ENCODE measurements around the gene SCGB1D4.
"Not testable (repeated sequence)": the region's sequence is repeated elsewhere in the genome, so short reads cannot be mapped to it uniquely, and the experiment has no call there.

Gene SCGB1D4

DNA sequence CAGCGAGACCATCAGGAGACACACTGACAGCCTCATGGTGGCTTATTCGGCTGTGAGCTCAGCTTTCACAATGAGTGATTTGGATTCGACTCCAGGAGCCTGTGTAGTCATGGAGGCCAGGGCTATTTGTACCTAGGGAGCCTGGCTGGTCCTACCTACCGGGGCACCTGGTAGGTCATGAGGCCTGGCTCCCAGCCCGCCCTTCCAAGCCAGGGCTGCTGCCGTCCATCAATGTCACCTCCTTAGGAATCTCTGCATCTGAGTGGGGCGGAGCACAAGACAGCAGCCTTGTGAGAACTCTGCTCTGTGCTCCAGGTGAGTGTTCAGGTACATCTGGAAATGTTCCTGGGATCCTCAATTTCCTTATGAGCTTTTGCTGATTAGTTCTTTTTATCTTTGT is at the start of gene SCGB1D4:
Gene SCGB1D4, minus strand, starts transcription at position 101 of the 400 bp plus-strand sequence. Its CDS starts 65 bp downstream, at position 36.
- no peak for DNase-seq

GRCh38 chr11:62345861-62346260 is 47.0 kb upstream of the SCGB1D4 start:
- DNase-seq = no peak

DNA sequence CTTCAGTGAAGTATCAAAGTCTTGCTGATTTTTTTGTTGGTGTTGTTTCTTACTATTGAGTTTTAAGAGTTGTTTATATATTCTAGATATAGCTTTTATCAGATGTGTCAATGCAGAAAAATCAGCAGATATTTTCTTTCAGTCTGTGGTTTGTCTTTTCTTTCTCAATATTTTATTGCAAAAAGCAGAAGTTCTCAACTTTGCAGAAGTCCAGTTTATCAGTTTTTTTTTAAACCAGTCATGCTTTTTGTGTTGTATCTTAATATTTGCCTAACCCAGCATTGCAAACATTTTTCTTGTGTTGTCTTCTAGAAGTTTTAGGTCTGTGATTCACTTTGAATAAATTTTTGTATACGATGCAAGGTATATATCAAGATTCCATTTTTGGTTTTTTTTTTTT is 45.3 kb upstream of the SCGB1D4 start:
- DNase-seq = no peak

DNA sequence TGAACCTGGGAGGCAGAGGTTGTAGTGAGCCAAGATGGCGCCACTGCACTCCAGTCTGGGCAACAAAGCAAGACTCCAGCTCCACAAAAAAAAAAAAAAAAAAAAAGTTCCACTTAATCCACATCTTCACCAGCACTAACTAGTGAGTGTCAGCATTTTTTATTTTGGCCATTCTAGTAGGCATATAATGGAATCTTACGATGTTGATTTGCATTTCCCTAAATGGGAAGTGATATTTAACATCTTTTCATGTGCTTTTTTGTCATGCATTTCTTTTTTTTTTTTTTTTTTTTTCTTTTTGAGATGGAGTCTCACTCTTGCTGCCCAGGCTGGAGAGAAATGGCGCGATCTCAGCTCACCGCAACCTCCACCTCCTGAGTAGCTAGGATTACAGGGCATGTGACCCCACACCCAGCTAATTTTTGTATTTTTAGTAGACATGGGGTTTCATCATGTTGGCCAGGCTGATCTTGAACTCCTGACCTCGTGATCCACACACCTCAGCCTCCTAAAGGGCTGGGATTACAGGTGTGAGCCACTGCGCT is 44.8 kb upstream of the SCGB1D4 start:
- not testable (repeated sequence) for DNase-seq

DNA sequence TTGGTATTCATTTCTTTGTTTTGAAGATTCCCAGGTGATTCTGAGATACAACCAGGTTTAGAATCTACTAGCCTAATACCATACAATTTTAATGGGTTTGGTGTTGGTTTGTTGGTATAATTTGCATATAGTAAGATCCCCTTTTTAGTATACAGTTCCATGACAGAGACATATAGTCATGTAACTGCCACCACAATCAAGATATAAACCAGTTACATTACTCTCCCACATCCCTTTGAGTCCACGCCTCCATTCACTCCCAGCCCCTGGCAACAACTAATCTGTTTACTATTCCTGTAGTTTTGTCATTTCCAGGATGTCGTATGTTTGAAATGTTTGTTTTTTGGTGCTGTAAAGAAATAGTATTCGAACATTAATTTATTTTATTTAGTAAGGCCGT is 42.7 kb upstream of the SCGB1D4 start:
- DNase-seq = no peak

DNA sequence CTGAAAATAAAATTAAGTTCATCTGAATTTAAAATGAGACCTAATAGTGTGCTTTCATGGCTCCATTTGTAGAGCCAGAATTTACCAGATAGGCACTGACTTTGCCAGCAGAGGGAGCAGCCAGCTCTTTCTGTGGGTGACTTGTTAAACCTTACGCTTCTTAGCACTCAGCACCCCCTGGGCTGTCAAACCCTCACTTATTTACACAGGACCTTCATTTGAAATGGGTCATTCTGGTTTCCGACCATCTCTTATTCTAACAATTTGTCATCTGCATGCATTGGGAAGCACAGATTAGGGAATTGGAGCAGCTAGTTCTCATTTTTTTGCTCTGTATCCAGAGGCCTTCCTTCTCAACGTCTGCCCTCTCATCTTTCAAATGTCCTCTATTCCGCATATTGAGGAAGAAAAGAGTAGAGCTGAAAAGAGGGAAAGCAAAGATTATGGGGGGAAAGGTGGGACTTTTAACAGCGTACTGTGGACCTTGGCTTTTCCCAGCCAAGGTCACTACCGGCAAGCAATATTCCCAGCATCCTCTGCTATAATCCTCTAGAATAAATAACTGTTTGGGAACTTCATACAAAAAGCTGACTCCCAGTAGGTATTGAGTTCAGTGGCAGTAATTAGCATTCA is 41.5 kb upstream of the SCGB1D4 start:
- DNase-seq = no peak

- no peak for DNase-seq
Observed at GRCh38 chr11:62338218-62338617, 39.3 kb upstream of the SCGB1D4 start.

DNA sequence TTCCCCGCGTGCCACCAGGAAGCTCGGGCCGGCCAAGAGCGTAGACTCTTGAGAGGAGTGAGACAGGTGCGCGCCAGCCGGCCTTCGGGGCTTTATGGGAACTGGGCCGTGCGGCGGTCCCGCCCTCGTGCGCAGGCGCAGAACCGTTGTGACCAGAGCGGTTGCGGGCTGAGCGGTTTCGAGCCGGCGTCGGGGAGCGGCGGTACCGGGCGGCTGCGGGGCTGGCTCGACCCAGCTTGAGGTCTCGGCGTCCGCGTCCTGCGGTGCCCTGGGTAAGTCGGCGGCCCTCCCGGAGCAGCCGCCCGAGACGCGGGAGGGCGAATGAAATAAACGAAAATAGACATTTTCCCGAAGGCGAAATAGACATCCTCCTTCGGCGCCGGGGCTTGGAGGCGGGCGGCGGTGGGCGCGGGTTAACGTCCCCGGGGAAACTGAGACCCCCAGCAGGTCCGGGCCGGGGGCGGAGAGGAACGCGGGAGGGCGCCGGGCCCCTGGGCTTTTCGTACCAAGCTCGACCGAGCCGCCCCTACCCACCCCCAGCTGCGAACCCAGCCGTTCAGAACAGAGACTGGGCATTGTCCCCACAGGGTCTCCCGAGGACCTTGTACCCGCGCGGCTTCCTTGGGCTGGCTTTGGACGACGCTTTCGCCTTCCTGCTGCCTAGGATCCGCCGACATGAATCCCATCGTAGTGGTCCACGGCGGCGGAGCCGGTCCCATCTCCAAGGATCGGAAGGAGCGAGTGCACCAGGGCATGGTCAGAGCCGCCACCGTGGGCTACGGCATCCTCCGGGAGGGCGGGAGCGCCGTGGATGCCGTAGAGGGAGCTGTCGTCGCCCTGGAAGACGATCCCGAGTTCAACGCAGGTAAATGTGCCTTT is 38.7 kb upstream of the SCGB1D4 start, which contains the start of gene ASRGL1:
Gene ASRGL1, plus strand, starts transcription at position 146 of the 879 bp plus-strand sequence. Its CDS starts 530 bp downstream, at position 676.
- peak; percentile 88 for DNase-seq

DNA sequence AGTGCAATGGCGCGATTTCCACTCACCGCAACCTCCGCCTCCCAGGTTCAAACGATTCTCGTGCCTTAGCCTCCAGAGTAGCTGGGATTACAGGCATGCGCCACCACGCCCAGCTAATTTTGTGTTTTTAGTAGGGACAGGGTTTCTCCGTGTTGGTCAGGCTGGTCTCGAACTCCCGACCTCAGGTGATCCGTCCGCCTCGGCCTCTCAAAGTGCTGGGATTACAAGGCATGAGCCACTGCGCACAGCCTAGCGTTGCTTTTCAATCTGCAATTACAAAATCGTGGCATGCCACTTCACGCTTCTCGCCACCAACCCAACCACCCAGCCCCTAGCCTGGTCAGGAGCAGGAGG is 38.1 kb upstream of the SCGB1D4 start:
- not testable (repeated sequence) for DNase-seq

DNA sequence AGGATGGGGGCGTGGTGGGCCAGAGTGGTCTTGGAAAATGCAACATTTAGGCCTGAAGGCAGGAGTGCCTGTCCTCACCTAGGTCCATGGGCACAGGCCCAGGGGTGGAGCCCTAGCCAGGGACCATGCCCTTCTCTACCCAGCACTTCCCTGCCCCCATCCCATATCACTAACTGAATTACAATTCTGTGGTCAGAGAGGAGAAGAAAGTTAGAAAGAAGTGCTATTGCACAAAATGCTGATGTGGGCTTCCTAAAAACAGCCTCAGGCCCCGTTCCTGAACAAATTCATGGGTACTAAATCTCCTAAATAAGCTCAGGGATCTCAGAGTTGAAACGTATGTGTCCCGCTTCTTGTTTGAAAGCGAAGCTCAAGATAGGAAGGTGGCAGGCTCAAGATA is 34.9 kb upstream of the SCGB1D4 start:
- DNase-seq = no peak

GRCh38 chr11:62331264-62331663 is 32.4 kb upstream of the SCGB1D4 start:
- DNase-seq = not testable (repeated sequence)

GRCh38 chr11:62327541-62327940 is 28.7 kb upstream of the SCGB1D4 start:
- DNase-seq = not testable (repeated sequence)

GRCh38 chr11:62326719-62327118 is 27.8 kb upstream of the SCGB1D4 start:
- DNase-seq = not testable (repeated sequence)

GRCh38 chr11:62325781-62326180 is 26.9 kb upstream of the SCGB1D4 start:
- DNase-seq = not testable (repeated sequence)

DNA sequence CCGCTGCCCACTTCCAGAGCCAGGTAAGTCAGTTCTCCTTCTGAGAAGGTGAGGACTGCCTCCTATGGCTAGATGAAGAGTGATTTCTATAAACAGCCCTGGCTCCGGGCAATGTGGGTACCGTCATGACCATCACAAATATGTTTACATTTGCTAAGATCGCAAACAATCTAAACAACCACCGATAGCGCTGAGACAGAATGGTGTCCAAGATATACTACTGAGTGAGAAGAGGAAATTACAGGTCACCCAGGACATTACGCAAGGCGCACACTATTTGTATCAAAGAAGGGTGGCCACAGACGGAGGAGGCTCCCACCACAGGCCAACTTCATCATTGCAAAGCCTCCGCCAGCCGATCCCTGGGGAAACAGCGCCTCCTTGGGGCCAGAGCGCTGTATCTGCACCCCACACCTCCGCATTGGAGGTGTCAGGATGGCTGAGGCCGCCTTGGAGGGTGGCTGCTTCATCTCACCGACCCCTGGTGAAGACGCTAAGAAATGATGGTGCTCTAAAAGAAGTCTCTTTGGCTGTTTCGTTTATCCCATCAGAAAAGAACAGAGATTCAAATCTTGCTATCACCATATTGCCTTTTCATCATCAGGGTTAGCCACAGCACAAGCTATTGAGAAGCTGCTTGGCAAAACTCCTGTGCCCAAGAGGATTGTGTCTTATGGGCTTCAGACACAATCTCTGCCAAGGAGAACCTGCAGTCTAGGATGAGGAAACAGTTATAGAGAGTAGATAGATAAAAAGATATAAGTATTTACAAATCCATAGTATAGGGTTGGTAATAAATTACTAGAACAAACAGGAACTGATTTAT is 26.1 kb upstream of the SCGB1D4 start:
- DNase-seq = no peak

DNA sequence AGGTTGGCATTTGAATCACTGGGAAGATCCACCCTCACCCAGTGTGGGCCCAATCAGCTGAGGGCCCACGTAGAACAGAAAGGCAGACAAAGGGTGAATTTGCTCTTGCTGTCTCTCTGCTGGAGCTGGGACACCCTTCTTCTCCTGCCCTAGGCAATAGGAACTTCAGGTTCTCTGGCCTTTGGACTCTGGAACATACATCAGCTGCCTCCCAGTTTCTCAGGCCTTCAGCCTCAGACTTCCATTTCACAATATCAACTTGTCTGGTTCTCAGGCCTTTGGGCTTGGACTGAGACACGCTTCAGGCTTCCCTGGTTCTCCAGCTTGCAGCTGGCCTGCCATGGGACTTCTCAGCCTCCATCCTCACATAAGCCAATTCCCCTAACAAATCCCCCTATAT is 23.6 kb upstream of the SCGB1D4 start:
- DNase-seq = no peak

DNA sequence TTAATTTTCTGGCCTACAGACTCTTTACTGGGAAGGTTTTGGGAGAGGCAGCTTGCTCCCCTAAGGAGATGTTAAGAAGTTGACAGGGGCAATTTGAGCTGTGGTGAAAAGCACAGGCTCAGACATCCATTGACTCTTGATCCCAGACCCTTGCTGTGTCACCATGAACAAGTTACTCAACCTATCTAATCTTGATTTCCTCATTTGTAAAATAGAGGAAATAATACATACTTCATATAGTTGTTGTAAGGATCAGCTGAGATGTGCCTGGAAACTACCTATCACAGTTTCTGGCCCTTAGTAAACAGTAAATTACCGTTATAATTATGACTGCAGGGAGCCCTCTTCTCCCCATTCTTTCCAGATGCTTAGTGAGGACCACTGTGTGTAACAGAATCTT is 16.6 kb upstream of the SCGB1D4 start:
- DNase-seq = no peak

DNA sequence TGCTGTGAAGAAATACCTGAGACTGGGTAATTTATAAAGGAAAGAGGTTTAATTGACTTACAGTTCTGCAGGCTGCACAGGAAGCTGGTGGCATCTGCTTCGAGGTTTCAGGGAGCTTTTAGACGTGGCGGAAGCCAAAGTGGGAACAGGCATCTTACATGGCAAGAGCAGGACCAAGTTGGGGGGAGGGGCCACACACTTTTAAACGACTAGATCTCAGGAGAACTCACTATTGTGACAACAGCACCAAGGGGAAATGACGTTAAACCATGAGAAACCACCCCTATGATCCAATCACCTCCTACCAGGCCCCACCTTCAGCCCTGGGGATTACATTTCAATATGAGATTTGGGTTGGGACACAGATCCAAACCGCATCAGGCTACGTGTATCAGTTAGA is 11.1 kb upstream of the SCGB1D4 start:
- no peak for DNase-seq

- DNase-seq = no peak
Observed at GRCh38 chr11:62307950-62308349, 9.1 kb upstream of the SCGB1D4 start.

DNA sequence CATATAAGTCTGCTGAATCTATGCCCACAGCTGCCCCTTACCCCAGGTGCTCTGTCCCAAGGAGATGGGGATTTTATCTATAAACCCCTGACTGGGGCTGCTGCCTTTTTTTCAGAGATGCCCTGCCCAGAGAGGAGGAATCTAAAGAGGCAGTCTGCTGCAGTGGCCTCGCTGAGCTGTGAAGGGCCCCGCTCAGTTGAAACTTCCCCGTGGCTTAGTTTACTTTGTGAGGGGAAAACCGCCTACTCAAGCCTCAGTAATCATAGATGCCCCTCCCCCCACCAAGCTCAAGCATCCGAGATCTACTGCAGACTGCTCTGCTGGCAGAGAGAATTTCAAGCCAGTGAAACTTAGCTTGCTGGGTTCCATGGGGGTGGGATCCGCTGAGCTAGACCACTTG is 7.4 kb upstream of the SCGB1D4 start:
- DNase-seq = no peak

- DNase-seq = no peak
Observed at GRCh38 chr11:62295504-62295903, 3.4 kb downstream of the SCGB1D4 start.

- no peak for DNase-seq
Observed at GRCh38 chr11:62280452-62280851, 18.4 kb downstream of the SCGB1D4 start.

GRCh38 chr11:62273789-62274275 is 25.0 kb downstream of the SCGB1D4 start:
- no peak for DNase-seq

All from NCI-H510A (cell line).